GOT3 (cell line): ENCODE data around the gene ARHGAP31.
"Not testable (repeated sequence)": the region's sequence is repeated elsewhere in the genome, so short reads cannot be mapped to it uniquely, and the experiment has no call there.

Experiments
- DNase-seq: peaks from one replicate; lab custom pipeline; 2025; ENCODE audit warnings: mixed read lengths; lab: John Stamatoyannopoulos, UW

Gene ARHGAP31

GRCh38 chr3:119294696-119295671 lies 801 bp downstream of the ARHGAP31 start:
- no peak for DNase-seq

DNA sequence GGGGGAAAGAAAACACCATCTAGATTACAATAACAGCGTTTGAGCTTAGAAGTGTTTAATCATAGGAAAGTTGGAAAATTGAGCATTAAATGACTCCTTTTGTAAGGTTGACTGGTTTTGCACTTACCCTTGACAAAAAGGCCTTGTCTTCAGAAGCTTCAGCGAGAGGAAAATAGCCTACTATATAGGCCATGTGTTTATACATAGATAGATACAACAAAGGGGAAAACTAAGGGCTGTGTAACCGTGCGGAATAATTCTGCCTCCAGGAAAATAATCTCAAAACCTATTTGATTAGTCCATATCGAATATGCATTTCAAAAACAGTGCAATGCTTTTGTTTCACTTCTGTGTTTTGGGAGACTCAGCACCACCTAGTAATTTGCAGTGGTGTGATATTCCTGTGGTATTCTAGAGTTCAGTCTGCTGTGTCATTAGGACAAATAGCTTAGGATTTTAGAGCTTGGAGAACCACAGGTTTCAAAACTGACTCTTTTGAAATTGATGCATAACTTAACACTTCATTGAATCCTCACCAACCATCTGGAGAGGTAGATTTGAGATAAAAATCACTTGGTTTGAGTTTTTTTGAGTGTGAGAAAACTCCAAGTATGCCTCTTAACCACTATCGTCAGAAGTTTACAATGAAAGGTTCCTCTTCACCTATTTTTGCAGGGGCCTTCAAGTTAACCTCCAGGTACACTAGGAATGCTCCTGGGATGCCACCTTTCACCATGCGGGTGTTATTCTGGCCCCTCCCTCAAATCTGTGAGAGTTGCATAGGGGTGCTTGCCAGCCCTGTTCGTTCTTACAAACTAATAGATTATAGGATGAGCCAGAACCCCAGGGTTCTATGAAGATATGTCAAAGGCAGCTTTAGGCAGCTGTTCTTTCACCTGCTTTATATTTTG lies 1.9 kb downstream of the ARHGAP31 start:
- no peak for DNase-seq

GRCh38 chr3:119296727-119297122 lies 2.5 kb downstream of the ARHGAP31 start:
- DNase-seq: no peak

DNA sequence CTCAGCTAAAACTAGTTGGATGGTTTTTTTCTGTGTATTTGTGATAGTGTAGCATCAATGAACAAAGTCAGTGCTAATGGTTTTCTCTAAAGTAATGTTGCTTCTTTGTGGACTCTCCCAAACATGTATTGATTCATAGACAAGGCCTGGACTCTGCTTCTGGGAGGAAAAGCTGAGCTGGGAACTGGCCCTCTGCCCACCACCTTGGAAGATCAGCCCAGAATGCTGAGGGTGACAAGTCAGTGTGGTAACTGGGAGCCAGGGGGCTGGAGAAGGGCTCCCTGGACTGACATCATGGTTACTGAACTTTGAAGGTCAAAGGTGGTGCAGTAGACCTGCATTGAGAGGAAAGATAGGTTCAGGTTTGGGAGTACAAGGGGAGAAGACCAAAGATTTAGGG lies 3.0 kb downstream of the ARHGAP31 start:
- DNase-seq: no peak

DNA sequence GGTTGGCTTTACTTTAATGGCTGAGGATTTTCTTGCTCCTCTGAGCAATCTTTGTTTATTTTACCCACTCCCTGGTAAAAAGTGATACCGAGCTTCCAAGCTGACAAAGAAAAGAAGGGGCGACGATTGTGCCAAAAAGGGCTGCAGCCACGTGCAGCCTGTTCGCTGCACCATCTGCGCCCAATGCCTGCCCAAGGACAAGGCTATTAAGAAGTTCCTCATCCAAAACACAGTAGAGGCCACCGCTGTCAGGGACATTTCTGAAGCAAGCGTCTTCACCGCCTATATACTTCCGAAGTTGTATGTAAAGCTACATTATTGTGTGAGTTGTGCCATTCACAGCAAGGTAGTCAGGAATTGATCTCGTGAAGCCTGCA lies 4.4 kb downstream of the ARHGAP31 start:
- DNase-seq: no peak

GRCh38 chr3:119300991-119301391 lies 6.8 kb downstream of the ARHGAP31 start:
- no peak for DNase-seq

- no peak for DNase-seq
Observed at GRCh38 chr3:119301662-119302061, 7.5 kb downstream of the ARHGAP31 start.

DNA sequence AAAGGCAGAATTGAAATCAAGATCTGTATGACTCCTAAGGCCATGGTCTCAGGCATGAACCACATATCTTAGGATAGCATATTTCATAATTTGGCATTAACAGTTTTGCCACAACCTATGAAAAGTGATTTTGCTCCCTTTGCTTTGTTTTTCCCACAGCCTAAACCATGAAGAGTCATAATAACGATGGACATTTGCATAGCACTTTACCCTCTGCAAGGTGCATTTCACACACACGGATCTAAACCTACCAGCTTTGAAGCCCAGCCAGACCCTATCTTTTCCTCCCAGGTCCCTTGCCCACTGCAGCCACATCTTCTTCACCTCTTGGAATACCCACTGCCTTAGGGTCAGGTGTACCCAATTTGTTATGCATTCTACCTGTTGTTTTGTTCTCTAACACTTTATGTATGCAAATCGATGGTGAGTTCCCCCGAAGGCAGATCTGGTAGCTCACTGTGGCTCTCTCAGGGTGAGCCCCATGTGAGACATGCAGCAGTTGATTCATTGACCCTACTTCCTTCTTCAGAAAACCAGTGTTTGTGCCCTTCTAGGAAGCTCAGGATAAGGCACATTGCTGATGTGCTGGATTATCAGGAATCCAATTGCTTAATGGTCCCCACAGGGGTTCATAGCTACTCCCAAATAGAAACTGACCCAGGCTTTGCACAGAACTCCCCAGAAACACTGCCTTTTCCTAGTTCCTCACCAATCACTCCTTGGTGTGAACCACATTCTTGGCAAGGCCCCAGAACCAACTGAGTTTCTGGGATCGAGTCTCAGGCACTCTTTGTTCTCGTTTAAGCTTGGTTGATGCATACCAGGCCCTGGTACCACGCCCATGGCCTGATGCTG lies 8.7 kb downstream of the ARHGAP31 start:
- DNase-seq: no peak

GRCh38 chr3:119304201-119304713 lies 10.1 kb downstream of the ARHGAP31 start:
- no peak for DNase-seq

- no peak for DNase-seq
Observed at GRCh38 chr3:119305286-119305685, 11.1 kb downstream of the ARHGAP31 start.

GRCh38 chr3:119306378-119306777 lies 12.2 kb downstream of the ARHGAP31 start:
- DNase-seq: not testable (repeated sequence)

- DNase-seq: no peak
Observed at GRCh38 chr3:119308355-119308754, 14.2 kb downstream of the ARHGAP31 start.

GRCh38 chr3:119309591-119309990 lies 15.4 kb downstream of the ARHGAP31 start:
- DNase-seq: no peak

- DNase-seq: peak; percentile 30
Observed at GRCh38 chr3:119310071-119310470, 15.9 kb downstream of the ARHGAP31 start.

DNA sequence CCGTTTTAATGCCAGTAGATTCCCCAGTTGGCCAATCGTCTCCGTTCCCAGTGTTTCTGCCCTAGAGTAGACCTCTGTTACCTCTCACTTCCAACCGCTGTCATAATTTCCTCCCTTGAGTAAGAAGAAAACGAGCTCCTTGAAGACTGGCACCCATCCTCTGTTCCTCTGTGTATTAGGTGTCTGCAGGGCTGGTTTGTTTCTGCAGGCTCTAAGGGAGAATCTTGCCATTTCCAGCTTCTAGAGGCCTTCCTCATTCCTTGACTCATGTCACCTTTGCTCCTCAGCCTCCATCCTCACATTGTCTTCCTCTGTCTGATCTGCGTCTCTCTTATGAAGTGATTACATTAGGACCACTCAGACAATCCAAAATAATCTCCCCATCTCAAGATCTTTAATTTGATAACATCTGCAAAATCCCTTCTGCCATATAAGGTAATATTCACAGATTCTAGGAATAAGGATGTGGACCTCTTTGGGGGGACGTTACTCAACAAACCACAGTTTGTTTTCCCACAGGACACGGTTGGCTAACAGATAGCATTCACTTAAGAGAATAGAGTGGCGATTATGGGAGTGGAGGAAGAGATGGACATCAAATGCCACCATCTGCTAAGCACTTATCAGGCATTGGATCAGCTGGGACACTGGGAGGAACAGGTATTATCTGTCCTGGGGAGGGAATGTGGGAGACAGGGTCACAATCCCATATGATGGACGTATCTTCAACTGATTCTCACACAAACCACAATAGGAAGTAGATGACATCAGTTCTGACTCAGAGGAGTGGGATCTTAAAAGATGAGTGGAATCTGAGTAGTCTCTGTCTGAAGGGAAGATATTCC lies 17.1 kb downstream of the ARHGAP31 start:
- DNase-seq: no peak

DNA sequence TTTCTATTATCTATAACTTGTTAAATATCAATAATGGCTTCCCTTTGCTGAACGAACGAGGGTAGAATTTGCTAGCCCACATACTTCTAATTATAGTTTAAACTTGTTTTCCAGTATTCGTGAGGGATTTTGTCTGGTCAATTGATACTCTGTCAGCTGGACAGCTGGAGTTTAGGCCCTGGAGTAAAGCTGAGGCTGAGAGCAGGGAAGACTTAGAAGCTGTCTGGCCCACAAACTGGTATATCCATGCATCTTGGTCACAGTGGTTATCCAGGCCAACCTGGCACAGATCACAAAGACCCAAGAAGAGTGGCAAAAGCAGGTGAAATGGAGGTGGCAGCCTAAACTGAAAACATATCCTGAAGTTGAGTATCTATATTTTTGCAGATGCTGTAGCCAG lies 19.3 kb downstream of the ARHGAP31 start:
- no peak for DNase-seq

DNA sequence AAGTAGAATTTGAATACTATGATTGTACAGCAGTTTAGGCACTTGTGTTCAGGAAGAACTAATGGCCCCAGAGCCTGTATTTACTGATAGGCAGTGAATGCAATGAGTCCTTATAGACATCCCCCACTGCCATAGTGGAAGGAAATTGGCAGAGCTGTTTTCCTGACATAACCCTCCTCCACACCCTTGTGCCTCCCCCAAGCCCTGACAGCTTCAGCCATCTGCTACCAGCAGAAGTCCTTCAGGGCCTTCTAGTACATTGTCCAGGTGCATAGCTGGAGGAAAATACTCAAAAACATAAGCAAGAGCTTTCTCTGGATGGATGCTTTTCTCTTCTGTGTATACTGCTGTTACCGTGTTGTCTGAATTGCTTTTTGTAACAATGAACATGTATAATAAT lies 20.6 kb downstream of the ARHGAP31 start:
- no peak for DNase-seq

GRCh38 chr3:119315600-119316312 lies 21.6 kb downstream of the ARHGAP31 start:
- DNase-seq: no peak

DNA sequence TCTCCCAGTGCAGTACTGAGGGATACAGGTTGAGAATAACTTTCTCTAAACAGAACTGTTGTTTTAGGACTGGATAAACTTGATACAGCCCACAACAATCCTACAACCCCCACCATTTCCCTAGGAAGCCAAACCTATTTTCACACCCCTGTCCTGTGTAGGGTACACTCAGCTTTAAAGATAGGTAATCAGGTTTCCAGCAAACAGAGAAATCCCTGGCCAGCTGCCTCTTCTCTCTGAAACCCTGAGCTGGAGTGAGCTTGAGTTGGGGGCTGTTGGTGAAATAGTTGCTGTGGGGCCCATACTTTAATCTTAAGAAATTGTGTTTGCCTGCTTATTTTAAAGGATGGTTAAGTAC lies 22.1 kb downstream of the ARHGAP31 start:
- no peak for DNase-seq

DNA sequence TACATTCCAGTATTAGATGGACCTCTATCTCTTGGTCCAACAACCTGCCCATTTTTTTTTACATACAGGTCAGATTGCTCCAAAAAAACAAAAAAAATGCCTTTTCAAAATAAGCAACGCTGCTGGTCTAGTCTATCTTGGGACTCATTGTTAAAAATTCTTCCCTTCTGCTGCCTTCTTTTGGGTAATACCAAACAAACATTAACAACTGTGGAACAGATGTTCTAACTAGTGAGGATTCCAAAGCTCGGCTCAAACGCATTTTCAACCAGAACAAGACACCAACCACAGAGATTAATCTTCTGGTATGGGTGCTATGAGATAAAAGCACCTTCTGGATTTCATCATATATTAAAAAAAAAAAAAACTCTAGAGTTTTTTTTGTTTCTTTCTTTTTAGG lies 24.7 kb downstream of the ARHGAP31 start:
- no peak for DNase-seq
